C4-2B (cell line): ENCODE data around the gene ZNF805.

Source experiments
- ZFX ChIP-seq: fragments of 450-650 bp; IDR thresholded peaks from 2 replicates; pipeline ENCODE4 v1.6.1; 2017
- TF ChIP-seq, protein P1 (sequence below): fragments of 450-650 bp; conservative IDR thresholded peaks from 2 replicates; pipeline ENCODE4 v1.5.1; 2017; ENCODE audit warnings: mild to moderate bottlenecking

DNA sequence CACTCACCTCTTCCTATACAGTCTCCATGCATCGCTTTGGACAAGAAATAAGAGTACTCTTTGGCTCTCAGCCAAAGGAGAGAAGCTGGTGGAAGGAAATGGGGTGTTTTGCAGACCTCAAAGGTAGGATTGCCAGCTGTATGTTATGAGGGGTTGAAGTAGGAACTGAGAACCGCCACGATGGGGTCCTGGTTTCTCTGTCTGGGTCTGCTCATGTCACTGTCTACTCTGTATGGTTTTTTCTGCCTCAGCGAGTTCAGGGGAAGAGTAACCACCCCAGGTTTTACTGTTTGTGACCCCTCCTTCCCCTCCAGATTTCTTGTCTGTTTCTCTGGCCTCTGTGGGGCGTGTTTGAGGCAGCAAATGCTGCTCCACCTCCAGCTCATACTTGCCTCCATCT, 4.1 kb downstream of the ZNF805 start:
- TF ChIP-seq, protein P1, sequence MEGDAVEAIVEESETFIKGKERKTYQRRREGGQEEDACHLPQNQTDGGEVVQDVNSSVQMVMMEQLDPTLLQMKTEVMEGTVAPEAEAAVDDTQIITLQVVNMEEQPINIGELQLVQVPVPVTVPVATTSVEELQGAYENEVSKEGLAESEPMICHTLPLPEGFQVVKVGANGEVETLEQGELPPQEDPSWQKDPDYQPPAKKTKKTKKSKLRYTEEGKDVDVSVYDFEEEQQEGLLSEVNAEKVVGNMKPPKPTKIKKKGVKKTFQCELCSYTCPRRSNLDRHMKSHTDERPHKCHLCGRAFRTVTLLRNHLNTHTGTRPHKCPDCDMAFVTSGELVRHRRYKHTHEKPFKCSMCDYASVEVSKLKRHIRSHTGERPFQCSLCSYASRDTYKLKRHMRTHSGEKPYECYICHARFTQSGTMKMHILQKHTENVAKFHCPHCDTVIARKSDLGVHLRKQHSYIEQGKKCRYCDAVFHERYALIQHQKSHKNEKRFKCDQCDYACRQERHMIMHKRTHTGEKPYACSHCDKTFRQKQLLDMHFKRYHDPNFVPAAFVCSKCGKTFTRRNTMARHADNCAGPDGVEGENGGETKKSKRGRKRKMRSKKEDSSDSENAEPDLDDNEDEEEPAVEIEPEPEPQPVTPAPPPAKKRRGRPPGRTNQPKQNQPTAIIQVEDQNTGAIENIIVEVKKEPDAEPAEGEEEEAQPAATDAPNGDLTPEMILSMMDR: no peak
- no peak for TF ChIP-seq ZFX
